ENCODE measurements around the gene PRSS16. TPM values are rescaled to one million over a fixed set of nuclear protein-coding genes. Genes with fewer than 3 reads are reported as not detected.
"Not testable (repeated sequence)": the region's sequence is repeated elsewhere in the genome, so short reads cannot be mapped to it uniquely, and the experiment has no call there.

Gene PRSS16
- total RNA-seq, result under 1 TPM; 0.33 to 0.82 TPM

GRCh38 chr6:27247133-27247836 is at the start of gene PRSS16:
Gene PRSS16, plus strand, starts transcription at chr6:27247701. Its CDS starts 37 bp downstream, at chr6:27247738.
- ATAC-seq (no peak), DNase-seq (no peak)
- Mint-ChIP-seq H3K4me1 (peaks cover 7% of the 10 kb centered on the region), H3K4me3 (no peak within 1 kb of the TSS), H3K27me3 (peaks cover 41% of the 10 kb centered on the region), H3K36me3 (peaks cover 1% of the 10 kb centered on the region), H3K9me3 (ENCODE audit: low read depth) (no peaks in the 10 kb centered on the region), H3K27ac (no peak within 1 kb of the TSS)
- CTCF ChIA-PET, result no interaction called here

DNA sequence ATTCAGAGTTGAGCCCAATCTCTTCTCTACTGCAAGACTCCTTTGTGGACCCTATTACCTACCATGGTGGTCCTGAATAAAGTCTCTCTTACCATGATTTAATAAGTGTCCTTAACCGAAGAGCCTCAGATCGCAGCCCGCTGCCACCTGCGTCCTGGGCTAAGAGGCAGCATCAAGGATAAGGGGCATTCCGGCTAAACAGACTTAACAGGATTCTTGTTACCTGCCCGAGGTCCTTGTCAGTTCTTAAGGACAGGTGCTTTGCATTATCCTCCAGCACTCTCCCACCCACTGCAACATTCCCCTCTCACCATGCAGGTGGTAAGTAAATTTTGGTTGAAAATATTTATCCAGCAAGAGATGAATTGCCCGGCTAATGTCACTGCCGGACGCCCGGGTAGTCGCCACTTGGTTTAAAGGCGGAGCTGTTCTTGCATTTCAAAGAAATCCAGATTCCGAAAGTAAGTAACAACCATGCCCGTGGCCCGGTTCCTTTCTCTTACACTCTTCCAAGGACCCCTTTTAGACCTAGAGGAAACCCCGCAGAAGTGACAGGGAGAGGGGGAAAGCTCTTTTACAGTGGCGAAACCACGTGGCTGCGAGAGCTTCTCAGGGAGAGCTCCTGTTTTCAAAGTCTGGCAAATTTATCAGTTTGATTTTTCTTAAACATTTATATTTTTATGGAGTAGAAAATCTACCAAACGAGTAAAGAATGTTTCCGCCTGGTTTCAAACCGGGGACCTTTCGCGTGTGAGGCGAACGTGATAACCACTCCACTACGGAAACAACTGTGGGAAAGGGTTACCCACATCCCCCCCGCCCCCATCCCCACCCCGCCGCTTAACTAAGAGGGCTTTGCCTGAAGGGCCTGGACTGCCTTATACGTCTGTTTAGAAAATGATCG is 41.9 kb upstream of the PRSS16 start:
- Mint-ChIP-seq H3K27me3 (peaks cover 52% of the 10 kb centered on the region), H3K36me3 (peaks cover 11% of the 10 kb centered on the region), H3K27ac (peak overlapping the region; percentile 64), H3K4me3 (peak overlapping the region; percentile 55), H3K9me3 (ENCODE audit: low read depth) (peaks cover 3% of the 10 kb centered on the region), H3K4me1 (peaks cover 28% of the 10 kb centered on the region)
- DNase-seq, result peak; percentile 72
- peak; percentile 63 for ATAC-seq
- CTCF ChIA-PET, result interaction anchor here (1.0 kb wide), 1 partner anchor 17 kb away, joined by 3 read pairs; no protein-coding TSS in a partner anchor

- no peak overlapping the region for H3K4me3 Mint-ChIP-seq
- CTCF ChIA-PET, result interaction anchor here (1.2 kb wide), 1 partner anchor 19 kb away, joined by 5 read pairs; no protein-coding TSS in a partner anchor
- H3K27me3 Mint-ChIP-seq, result peaks cover 52% of the 10 kb centered on the region
- no peak overlapping the region for H3K27ac Mint-ChIP-seq
- no peak for DNase-seq
- peaks cover 3% of the 10 kb centered on the region for H3K9me3 Mint-ChIP-seq (ENCODE audit: low read depth)
- peaks cover 11% of the 10 kb centered on the region for H3K36me3 Mint-ChIP-seq
- no peak for ATAC-seq
- peaks cover 30% of the 10 kb centered on the region for H3K4me1 Mint-ChIP-seq
Measured at GRCh38 chr6:27206806-27207205, 40.7 kb upstream of the PRSS16 start.

DNA sequence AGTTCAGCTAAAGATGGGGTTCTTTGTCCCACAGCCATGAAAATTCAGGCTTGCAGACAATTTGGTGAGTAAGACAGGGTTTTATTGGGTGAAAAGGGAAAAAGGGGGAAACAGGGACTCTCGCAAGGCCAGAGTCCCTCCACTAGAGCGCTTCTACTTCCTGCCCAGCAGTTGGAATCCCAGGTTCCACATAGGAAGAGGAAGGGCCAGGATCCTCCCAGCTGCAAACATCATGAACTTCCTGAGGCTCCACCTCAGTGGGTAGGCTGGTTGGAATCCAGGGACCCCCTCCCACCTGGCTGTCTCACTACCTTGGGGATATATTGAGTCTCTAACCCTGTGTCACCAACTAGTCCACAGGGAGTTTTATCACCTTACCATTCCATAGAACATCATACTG is 39.5 kb upstream of the PRSS16 start:
- Mint-ChIP-seq H3K27ac (no peak overlapping the region), H3K27me3 (peaks cover 46% of the 10 kb centered on the region), H3K4me3 (no peak overlapping the region), H3K9me3 (ENCODE audit: low read depth) (peaks cover 3% of the 10 kb centered on the region), H3K36me3 (peaks cover 11% of the 10 kb centered on the region), H3K4me1 (peaks cover 37% of the 10 kb centered on the region)
- ATAC-seq (no peak), DNase-seq (no peak)
- CTCF ChIA-PET, result no interaction called here

DNA sequence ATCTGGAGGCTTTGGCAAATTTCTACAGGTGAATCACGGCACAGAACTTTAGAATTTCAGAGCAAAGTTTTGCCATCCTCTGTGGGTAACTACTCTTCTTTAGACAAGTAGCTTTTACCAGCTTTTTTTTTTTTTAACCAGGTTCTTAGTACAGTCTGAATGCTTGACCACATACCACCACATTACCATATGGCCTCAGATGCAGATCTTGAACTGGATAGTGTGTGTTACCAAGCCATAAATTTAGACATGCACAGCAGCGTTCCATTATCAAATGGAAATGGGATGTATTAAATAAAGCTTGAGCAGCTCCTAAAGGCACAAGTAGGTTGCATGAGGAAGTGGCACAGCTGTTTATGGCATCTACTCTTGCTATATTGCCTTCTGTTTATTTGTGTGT is 38.3 kb upstream of the PRSS16 start:
- peaks cover 11% of the 10 kb centered on the region for H3K36me3 Mint-ChIP-seq
- CTCF ChIA-PET, result interaction anchor here (1.2 kb wide), 1 partner anchor 82 kb away, joined by 3 read pairs; no protein-coding TSS in a partner anchor
- DNase-seq (no peak), ATAC-seq (peak; percentile 32)
- H3K27ac Mint-ChIP-seq, result no peak overlapping the region
- peaks cover 37% of the 10 kb centered on the region for H3K27me3 Mint-ChIP-seq
- peaks cover 41% of the 10 kb centered on the region for H3K4me1 Mint-ChIP-seq
- no peak overlapping the region for H3K4me3 Mint-ChIP-seq
- H3K9me3 Mint-ChIP-seq (ENCODE audit: low read depth), result peaks cover 3% of the 10 kb centered on the region

- no peak overlapping the region for H3K4me3 Mint-ChIP-seq
- H3K27ac Mint-ChIP-seq, result no peak overlapping the region
- H3K36me3 Mint-ChIP-seq, result peaks cover 11% of the 10 kb centered on the region
- peaks cover 36% of the 10 kb centered on the region for H3K27me3 Mint-ChIP-seq
- ATAC-seq, result no peak
- peaks cover 3% of the 10 kb centered on the region for H3K9me3 Mint-ChIP-seq (ENCODE audit: low read depth)
- CTCF ChIA-PET, result interaction anchor here (1.2 kb wide), 1 partner anchor 83 kb away, joined by 3 read pairs; no protein-coding TSS in a partner anchor
- peaks cover 42% of the 10 kb centered on the region for H3K4me1 Mint-ChIP-seq
- no peak for DNase-seq
Measured at GRCh38 chr6:27209659-27210269, 37.7 kb upstream of the PRSS16 start.

GRCh38 chr6:27213091-27213517 is 34.4 kb upstream of the PRSS16 start:
- peaks cover 26% of the 10 kb centered on the region for H3K4me1 Mint-ChIP-seq
- not testable (repeated sequence) for DNase-seq; H3K36me3 Mint-ChIP-seq; H3K4me3 Mint-ChIP-seq; H3K27ac Mint-ChIP-seq; ATAC-seq; H3K9me3 Mint-ChIP-seq (ENCODE audit: low read depth)
- CTCF ChIA-PET, result interaction anchor here (0.9 kb wide), 1 partner anchor 475 kb away, joined by 3 read pairs; no protein-coding TSS in a partner anchor
- peaks cover 19% of the 10 kb centered on the region for H3K27me3 Mint-ChIP-seq

- no peak overlapping the region for H3K27ac Mint-ChIP-seq
- CTCF ChIA-PET, result interaction anchor here (0.9 kb wide), 1 partner anchor 474 kb away, joined by 3 read pairs; no protein-coding TSS in a partner anchor
- DNase-seq (no peak), ATAC-seq (no peak)
- peak overlapping the region; percentile 73 for H3K4me3 Mint-ChIP-seq
- no peaks in the 10 kb centered on the region for H3K9me3 Mint-ChIP-seq (ENCODE audit: low read depth)
- peaks cover 2% of the 10 kb centered on the region for H3K36me3 Mint-ChIP-seq
- peaks cover 20% of the 10 kb centered on the region for H3K27me3 Mint-ChIP-seq
- H3K4me1 Mint-ChIP-seq, result peaks cover 26% of the 10 kb centered on the region
Measured at GRCh38 chr6:27213544-27214125, 33.9 kb upstream of the PRSS16 start.

DNA sequence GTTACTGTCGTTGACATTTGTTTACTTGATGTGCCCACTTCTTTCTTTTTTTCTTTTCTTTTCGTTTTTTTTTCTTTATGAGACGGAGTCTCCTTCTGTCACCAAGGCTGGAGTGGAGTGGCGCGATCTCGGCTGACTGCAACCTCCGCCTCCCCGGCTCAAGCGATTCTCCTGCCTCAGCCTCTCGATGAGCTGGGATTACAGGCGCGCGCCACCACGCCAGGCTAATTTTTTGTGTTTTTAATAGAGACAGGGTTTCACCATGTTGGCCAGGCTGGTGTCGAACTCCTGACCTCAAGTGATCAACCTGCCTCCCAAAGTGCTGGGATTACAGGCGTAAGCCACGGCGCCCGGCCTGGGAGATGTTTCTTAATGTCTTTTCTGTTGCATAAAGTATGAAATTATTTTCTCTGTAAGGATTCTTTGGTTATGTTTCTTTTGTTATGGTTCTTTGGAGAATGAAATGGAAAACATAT is 33.3 kb upstream of the PRSS16 start:
- Mint-ChIP-seq H3K4me1 (peaks cover 22% of the 10 kb centered on the region), H3K4me3 (peak overlapping the region; percentile 73), H3K27me3 (peaks cover 23% of the 10 kb centered on the region), H3K27ac (no peak overlapping the region), H3K36me3 (peaks cover 2% of the 10 kb centered on the region), H3K9me3 (ENCODE audit: low read depth) (no peaks in the 10 kb centered on the region)
- ATAC-seq (no peak), DNase-seq (no peak)
- CTCF ChIA-PET, result no interaction called here

- Mint-ChIP-seq H3K4me1 (peaks cover 12% of the 10 kb centered on the region), H3K27ac (no peak overlapping the region), H3K4me3 (no peak overlapping the region), H3K9me3 (ENCODE audit: low read depth) (no peaks in the 10 kb centered on the region), H3K27me3 (peaks cover 30% of the 10 kb centered on the region), H3K36me3 (peaks cover 2% of the 10 kb centered on the region)
- no peak for DNase-seq
- CTCF ChIA-PET, result no interaction called here
- ATAC-seq, result no peak
Measured at GRCh38 chr6:27216874-27217273, 30.6 kb upstream of the PRSS16 start.

- H3K4me1 Mint-ChIP-seq; H3K9me3 Mint-ChIP-seq (ENCODE audit: low read depth); H3K36me3 Mint-ChIP-seq; DNase-seq; H3K4me3 Mint-ChIP-seq; H3K27ac Mint-ChIP-seq; ATAC-seq; CTCF ChIA-PET: not testable (repeated sequence)
- H3K27me3 Mint-ChIP-seq, result peaks cover 37% of the 10 kb centered on the region
Measured at GRCh38 chr6:27222971-27223370, 24.5 kb upstream of the PRSS16 start.

DNA sequence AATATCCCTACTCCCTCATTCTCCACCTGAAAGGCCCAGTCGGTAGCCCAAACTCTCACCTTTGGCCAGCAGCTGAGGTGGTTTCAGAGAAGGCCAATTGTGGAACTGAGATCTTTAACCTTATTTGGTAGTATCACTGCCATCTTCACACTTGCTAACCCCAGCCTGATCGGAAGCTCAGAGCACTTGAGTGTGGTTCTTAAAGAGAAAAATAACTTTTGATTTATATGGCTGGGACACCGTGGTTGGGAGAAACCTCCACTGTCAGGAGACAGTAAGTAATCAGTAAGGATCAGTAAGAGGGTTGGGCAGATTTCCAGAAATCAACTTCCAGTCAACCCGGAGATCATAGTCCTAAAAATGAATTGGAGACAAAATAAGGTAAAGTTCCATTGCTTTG is 22.8 kb upstream of the PRSS16 start:
- Mint-ChIP-seq H3K4me3 (no peak overlapping the region), H3K4me1 (peaks cover 4% of the 10 kb centered on the region), H3K27ac (no peak overlapping the region), H3K9me3 (ENCODE audit: low read depth) (no peaks in the 10 kb centered on the region), H3K36me3 (no peaks in the 10 kb centered on the region), H3K27me3 (peaks cover 41% of the 10 kb centered on the region)
- ATAC-seq, result no peak
- no peak for DNase-seq
- CTCF ChIA-PET, result no interaction called here

All from activated CD8-positive, alpha-beta memory T cell treated with anti-CD3 and anti-CD28 coated beads, Interleukin-2, amount 10 ng/mL, durations not matched to agents 7 days and 5 days (primary cell).